HG02970 (cell line): Measurements from ENCODE around the gene CPEB4.

ENCODE experiments used
- ATAC-seq: cut with Tn5 transposase; IDR thresholded peaks from one replicate; pipeline ENCODE4 v1.9.1; 2021; ENCODE audit warnings: mild to moderate bottlenecking, moderate library complexity, moderate number of reproducible peaks; ENCODE audit not compliant: unreplicated experiment, low FRiP score

The CPEB4 gene

GRCh38 chr5:173858670-173859407 lies 29.3 kb upstream of the CPEB4 start:
- no peak for ATAC-seq

DNA sequence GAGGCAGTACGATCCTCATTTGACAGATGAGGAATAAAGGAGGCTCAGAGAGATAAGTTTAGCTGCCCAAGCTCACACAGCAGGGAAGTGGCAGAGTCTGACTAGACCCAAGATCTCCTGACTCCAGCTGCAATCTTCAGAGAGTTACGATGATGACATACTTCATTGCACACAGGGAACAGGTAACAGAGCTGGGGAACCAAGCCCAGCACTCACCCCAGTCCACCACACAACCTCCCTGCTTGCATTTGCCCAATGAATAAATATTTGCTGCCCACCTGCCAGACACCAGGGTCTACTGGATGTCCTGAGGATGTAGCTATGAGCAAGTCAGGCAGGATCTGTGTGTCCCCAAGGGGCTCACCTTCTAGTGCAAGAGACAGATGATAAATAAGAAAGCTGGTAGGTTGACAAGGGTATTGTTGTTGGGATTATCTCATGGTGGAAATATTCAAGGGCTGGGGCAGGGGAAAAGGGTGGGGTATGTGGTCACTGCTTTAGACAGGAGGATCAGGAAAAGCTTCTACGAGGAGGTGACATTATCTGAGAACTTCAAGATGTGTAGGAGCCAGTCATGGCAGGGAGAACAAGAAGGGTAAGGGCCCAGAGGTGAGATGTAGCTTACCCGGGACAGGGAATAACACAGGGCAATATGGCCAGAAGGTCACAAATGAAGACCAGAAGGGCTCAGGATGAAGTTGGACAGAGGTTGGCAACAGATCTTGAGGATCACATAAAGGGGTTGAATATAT lies 28.6 kb upstream of the CPEB4 start:
- ATAC-seq = no peak

- no peak for ATAC-seq
Measured at GRCh38 chr5:173862047-173862477, 26.1 kb upstream of the CPEB4 start.

DNA sequence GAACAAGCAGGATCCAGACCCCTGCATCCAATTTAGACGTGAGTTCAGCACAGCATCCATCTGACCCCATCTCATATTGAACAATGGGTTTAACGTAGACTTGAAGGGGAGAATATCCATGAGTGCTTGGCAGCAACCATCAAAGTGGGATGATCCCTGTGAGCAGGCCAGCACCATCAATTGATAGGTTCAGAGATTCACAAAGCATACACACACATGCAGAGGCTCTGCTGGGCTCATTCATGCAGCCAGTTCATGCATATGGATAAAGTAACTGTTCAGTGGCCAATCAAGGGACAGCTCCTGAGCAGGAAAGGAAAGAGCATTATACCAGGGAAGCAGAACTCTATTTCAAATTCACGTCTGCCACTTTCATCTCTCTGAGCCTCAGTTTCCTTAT lies 24.8 kb upstream of the CPEB4 start:
- no peak for ATAC-seq

- ATAC-seq = no peak
Measured at GRCh38 chr5:173864126-173865050, 23.8 kb upstream of the CPEB4 start.

GRCh38 chr5:173866243-173866857 lies 21.8 kb upstream of the CPEB4 start:
- no peak for ATAC-seq

DNA sequence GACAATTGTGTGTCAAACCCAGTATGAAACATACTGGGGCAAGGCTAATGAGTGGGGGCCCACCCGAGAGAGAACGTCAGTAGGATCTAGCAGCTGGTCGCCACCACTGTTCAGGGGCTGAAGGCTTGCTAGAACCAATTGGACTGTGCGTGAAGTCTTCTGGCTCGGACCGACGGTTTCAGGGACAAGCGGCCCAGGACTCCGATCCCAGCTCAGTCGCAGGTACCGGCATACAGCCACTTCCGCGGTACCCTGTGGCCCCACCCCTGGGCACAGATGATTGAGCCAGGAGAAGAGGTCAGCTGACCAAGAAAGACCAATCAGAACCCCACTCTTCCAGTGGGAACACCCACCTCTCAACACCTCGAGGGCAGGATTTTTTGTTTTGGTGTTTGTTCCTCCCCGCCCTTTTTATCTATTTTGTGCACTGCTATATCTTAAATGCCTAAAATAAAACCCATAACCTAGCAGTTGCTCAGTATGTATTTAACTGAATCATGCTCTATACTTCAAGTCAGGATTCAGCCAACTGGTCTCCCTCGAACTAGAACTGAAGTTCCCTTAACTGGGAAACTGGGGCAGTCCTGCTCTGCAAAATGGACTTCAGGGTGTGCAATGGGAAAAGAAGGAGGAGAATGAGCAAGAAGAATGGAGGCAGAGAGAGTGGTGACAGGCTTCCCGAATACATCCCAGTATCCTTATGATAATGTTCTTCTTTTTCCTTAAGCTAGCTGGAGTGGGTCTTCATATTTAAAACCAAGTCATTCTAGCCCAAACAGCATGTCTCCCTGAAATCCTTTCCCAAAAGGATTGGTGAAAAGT lies 21.1 kb upstream of the CPEB4 start:
- no peak for ATAC-seq

DNA sequence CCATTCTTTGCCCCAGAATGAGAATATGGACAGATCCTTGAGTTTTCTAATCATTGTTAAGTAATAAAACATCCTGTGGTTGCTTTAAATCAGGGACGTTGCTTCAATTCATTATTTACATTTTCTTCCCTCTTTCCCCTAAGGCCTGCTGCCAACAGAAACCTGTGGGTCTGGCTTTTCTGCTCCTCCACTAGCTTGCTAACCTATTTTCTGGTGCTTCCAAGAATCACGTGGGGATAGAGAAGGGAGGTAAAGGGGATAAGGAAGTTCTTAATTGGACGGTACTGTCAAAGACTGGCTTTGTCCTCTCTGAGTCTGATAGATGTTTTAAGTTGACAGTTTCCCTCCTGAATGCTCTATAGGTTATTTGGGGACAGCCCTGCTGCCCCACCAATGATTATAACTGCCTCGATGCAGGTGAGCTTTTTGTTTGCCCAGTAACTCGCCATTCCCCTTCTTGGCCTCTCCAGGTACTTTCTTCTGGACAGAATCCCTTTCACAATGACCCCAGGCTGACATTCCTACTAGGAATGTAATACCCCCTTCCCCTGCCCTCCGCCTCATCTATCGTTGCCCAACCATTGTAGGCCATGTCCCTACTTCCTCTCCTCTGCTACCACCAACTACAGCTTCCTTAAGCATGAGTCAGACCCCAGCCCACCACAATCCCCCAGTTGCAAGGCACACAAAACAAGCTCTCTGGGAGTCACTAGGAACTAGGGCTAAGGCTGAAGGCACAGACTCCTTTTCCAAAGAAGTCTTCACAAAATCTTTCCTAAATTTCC lies 19.9 kb upstream of the CPEB4 start:
- no peak for ATAC-seq

DNA sequence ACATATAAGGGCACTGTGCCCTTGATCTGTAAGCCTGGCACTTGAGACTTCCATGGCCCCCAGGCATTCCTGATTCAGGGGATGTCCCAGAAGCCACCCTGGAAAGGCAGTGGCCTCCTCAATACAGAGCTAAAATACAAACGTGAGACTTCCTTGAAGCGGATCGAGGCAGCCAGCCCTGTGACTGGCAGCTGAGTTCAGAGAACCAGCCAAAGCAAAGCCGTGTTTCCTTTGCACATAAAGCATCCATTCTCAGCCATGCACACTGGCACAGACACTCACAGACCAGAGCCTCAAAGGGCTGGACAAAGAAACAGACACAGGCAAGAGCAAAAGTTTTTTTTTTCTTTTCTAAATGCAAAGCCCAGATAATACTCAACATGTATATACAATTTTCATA lies 18.8 kb upstream of the CPEB4 start:
- ATAC-seq = no peak

- ATAC-seq = no peak
Measured at GRCh38 chr5:173872957-173873305, 15.2 kb upstream of the CPEB4 start.

GRCh38 chr5:173873306-173873922 lies 14.7 kb upstream of the CPEB4 start:
- ATAC-seq = no peak

GRCh38 chr5:173875189-173875588 lies 13.0 kb upstream of the CPEB4 start:
- ATAC-seq = no peak

DNA sequence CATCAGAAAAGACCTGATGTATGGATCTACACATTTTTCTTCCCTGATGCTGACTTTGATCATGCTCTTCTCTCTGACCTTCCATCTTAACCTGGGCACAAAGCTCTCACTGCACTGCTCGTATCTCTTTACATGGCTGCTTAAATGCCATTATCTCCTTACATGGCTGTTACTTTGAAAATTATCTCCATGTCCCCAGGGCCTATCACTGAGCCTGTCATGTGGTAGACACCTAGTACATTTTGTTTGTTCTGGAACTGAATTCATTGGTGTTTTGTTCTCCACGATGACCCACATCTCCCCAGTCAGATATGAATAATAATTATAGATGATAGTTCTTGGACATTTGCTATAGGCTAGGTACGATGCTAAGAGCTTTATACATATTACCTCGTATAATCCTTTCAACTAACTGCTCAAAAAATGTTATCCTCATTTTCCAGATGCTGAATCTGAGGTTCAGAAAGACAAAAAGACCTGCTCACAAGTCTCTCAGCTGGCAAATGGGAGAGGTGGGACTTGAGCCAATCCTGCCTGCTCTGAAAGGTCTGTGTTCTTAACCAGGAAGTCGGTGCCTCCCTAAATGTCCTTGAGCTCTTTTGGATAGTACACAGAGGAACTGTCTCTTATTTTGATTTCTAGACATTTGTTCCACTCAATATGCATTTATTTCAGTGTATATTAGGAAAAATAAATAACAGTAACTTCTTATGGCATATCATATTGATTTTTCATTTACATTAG lies 9.8 kb upstream of the CPEB4 start:
- ATAC-seq = no peak

- ATAC-seq = no peak
Measured at GRCh38 chr5:173880306-173880985, 7.7 kb upstream of the CPEB4 start.

DNA sequence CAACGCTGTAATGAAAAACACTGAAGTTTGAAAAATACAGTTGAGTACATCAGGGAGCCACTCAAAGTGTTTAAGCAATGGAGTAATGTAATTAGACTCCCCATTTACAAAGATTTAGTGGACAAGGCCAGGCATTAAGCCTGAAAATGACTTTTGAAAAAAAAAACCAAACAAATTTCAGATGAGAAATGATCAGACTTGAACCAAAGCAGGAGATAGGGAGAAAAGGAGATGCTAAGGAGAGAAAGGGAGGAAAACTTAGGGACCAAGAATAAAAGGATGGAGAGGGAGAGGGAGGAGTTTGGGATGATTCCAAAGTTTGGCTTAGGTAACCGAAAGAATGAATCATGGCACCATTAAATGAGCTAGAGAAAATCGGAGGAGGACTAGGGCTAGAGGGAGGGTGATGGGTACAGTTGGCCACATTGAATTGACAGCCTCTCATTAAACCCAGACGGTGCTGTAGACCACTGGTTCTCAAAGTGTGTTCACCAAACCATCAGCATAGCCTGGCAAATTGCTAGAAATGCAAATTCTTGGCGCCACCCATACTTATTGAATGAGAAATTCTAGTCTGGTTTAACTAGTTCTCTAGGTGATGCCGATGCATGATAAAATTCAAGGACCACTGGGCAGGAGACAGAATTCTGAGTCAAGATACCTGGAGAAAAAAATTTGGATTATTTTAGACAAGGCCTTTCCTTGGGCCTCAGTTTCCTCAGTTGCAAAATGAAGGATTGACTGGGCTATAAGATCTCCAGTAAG lies 6.2 kb upstream of the CPEB4 start:
- no peak for ATAC-seq

DNA sequence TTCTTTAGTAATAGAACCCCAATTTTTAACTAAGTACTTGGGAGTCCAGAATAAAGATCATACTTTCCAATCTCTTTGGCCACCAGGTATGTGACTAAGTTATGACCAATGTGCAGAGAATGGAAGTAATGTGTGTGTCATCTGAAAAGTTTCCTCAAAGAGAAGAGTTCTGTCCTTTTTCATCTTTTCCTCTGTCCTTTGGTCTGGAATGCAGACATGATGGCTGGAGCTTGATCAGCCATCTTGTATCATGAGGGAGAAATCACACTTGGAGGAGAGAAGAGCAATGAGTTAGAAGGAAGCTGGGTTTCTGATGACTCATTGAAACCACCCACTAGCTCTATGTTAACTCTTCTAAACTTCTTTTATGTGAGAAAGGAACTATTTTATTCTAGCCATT lies 5.5 kb upstream of the CPEB4 start:
- no peak for ATAC-seq
